NCI-H2227 (cell line): ENCODE results near the gene VEGFB.

Experiments used
- DNase-seq: peaks from one replicate; lab custom pipeline; 2025; ENCODE audit not compliant: unreplicated experiment; lab: John Stamatoyannopoulos, UW

Gene VEGFB, protein sequence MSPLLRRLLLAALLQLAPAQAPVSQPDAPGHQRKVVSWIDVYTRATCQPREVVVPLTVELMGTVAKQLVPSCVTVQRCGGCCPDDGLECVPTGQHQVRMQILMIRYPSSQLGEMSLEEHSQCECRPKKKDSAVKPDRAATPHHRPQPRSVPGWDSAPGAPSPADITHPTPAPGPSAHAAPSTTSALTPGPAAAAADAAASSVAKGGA

DNA sequence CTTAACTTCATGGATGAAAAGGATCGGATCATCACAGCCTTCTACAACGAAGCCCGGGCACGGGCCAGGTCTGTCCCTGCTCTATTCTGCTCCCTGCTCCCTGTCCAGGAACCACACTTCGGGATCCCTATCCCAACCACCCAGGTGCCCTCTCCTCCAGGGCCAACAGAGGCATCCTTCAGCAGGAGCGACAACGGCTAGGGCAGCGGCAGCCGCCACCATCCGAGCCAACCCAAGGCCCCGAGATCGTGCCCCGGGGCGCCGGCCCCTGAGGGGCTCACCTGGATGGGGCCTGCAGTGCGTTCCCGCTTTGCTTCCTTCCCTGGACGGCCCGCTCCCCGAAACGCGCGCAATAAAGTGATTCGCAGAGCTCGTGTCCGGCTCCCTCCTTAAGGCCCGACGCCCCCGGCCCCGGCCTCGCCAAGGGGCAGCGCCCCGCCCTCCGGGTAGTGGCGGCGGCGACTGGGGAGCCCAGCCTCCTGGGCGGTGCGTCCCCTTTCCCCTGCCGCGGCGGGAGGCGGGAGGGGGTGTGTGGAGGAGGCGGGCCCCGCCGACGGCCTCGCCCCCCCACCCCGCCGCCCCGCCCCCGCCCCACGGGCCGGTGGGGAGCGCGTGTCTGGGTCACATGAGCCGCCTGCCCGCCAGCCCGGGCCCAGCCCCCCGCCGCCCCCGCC is at the start of gene VEGFB:
Gene VEGFB, plus strand, starts transcription at position 672 of the 674 bp plus-strand sequence. CDS start 250 bp downstream, outside the sequence.
- peak; percentile 86 for DNase-seq

DNA sequence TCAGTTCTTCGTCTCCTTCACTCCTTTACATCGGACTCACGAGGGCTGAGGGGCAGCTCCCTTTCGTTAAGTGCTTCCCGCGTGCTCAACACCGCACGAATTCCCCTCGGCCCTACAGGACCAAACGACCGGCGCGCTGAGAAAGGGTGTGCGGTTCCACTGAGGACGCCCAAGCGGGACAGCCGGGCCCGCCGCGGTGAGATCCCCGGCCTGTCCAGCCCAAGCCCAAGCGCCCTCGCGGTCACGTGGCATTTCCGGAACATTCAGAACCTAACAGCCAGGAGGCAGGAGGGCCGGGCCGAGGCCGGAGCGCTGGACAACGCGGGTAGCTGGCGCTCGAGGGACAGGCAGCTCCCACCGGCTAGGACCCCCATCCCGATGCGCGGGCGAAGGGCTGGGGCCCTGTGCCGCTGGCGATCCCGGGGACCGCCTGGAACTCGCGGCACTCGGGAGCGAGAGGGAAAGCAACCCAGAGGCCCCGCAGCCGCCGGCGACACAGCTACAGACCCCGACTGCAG is 49.1 kb upstream of the VEGFB start:
- peak; percentile 89 for DNase-seq

DNA sequence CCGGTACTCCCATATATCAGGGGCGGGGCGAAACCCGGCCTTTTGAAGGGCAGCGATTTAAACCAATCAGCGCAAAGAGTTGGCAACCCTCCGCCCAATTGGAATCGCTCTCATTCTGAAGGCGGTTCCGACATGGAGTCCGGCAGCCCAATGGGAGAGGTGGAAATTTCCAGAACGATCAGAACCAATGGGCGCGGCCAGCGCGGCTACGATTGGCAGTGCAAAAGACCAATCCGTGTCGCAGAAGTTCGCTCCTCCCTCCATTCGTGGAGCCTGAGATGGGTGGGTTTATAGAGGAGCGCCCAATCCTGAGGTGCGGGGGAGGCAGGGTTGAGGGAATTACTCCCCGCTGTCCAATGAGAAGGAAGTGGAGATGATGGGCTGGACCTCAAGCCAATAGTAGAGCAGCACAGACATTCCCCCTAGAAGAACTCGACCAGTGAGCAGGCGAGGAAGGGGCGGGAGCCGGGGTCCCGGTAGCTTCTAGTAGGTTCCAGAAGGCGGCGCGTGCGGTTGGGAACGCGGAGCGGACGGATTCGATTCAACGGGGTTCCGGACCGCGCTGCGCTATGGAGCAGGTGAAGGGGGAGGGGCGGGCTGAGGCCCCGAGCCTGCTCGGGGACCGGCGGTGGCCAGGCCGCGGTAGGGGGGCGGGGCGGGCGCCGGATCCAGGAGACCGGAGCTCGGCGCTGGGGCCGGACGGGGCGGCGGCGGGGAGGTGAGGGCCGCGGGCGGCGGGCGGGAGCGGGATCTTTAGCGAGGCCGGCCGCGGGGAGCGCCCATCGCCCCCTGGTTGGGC is 48.5 kb upstream of the VEGFB start, which contains the start of gene STIP1:
Gene STIP1, plus strand, starts transcription at position 479 of the 799 bp plus-strand sequence. Its CDS starts 91 bp downstream, at position 570.
- peak; percentile 100 for DNase-seq

DNA sequence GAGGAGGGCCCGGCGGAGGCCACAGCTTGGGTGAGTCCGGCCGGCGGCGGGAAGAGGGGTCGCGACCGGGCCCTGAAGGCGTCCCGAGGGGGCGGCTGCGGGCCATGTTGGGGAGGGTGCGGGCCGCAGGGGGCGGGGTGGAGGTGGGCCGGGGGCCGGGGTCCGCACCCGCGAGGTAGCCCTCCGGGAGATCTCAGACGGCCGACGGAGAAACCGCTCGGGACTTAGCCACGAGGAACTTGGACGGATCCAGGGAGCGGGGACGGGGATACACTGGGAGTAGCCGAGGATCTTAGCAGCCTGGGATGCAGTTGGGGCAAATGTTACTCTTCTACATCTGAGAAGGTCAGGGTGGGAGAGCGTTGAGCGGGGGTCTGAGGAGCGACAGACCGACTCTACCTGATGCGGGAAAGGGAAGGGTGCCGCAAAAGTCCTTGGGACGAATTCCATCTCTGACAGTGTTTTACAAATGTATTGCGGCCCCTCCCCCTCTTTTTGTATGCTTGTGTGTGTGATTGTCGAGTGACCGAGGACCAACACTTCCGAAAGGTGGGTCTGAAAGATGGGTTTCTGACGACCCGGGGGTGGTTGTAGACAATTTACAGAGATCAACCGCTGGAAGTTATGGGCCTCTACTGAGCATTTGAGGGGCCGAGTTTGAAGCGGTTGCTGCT is 47.8 kb upstream of the VEGFB start:
- DNase-seq = peak; percentile 56

DNA sequence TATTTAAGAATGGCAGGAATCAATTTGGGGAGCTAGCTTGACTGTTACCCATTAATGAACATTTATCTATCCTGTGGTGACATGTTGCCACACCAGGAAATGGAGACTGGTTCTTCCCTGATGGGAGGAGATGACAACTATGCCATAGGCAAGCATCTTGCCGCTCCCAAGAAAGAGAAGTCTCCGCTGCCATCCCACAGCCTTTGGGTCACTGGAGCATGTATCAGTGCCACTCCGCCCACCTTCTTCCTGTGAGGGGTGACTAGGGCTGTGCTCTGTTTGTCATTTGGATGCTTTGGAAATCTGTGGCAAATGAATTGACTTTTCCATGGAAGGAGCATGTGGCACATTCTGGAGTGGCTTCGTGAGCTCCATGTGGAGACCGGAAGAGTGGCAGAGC is 42.0 kb upstream of the VEGFB start:
- no peak for DNase-seq

DNA sequence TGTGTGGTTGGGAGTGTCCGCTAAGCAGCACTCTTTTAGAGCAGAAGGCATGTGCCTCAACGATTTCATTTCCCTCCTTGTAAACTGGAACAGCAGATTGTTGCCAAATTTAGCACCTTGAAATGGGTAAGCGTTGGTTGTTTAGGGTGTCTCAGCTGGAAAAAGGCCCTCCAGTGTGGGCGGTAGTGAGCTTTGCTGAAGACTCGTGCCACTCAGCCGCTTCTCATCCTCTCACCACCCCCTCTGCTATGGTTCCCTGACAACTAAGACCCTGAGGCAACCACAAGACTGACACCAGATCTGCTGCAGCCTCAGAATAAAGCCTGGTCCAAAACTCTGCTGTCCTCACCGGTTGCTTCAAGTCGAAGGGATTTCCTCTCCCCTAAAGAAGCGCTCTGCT is 37.8 kb upstream of the VEGFB start:
- DNase-seq = no peak

DNA sequence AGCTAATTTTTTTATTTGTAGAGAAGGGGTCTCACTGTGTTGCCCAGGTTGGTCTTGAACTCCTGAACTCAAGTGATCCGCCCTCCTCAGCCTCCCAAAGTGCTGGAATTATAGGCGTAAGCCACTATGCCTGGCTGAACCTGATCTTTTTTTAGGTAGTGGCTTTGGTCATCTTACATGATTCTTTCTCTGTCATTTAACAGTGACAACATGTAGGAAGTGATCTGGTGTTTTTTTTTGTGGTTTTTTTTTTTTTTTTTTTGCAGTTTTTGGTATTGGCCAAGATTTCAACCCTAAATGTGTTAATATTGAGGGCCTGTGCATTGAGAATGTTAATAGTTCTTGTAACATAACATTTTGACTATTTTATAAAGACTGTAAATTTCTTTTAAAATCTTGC is 35.9 kb upstream of the VEGFB start:
- no peak for DNase-seq

DNA sequence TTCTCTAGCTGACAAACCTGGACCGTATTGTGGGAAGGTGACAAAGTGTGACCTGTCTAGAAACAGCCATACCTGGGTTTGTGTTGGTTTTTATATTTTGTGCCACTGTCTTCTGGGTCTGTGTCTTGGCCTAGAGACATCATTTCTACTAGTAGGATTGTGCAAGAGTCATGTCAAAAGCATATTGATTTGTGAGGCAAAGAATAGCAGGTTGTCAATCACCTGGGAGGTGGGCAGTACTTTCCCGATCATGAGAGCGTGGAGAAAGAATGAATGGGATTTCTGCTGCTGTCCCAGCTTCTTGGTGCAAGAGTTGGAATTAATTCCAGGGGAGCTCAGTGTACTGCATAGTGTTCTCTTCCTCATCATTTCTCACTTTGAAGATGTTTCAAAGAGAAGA is 32.8 kb upstream of the VEGFB start:
- DNase-seq = no peak

DNA sequence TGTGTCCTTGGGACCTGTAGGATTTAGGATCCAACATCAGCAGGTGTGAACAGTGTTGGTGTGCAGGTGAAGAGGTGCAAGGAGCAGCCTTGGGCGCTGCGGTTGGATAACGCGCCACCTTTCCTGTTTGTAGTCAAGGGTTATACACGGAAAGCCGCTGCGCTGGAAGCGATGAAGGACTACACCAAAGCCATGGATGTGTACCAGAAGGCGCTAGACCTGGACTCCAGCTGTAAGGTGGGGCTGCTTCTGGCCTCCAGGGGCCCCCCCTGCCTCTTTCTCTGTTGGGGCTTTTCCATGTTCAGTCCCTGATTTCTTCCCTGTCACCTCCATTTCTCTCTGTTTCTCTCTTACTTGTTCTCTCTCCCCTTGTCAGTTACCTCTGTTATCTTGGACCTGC is 31.4 kb upstream of the VEGFB start:
- no peak for DNase-seq

DNA sequence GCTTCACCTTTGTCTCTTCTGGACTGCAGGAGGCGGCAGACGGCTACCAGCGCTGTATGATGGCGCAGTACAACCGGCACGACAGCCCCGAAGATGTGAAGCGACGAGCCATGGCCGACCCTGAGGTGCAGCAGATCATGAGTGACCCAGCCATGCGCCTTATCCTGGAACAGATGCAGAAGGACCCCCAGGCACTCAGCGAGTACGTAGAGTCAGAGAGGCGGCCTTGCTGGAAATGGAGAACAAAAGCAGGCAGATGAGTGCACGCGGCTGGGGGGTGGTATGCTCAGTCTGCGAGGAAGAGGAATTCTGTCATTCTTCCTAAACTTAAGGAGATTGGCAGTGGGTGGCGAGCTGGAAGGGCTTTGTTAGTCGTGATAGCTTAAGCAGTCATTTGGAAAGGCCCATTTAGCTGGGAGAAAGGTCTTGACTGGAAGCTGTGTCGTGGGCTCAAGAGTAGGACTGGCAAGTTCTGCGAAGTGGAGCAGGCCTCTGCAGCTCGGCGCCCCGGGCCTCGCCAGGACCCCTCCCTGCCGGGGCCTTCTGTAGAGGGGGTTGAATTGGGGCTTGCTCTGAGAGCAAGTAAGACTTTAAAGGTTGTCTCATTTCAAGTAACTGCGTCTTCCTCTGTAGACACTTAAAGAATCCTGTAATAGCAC is 30.8 kb upstream of the VEGFB start:
- DNase-seq = no peak

DNA sequence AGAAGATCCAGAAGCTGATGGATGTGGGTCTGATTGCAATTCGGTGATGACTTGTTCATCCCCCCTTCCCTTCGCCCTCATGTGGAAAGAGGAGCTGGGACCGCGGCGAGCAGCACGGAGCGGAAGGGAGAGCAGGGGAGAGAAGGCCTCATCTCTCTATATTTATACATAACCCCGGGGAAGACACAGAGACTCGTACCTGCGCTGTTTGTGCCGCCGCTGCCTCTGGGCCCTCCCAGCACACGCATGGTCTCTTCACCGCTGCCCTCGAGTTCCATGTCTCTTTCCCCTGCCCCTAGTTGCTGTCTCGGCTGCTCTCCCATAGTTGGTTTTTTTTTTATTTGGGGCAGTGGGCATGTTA is 30.3 kb upstream of the VEGFB start:
- DNase-seq = no peak

DNA sequence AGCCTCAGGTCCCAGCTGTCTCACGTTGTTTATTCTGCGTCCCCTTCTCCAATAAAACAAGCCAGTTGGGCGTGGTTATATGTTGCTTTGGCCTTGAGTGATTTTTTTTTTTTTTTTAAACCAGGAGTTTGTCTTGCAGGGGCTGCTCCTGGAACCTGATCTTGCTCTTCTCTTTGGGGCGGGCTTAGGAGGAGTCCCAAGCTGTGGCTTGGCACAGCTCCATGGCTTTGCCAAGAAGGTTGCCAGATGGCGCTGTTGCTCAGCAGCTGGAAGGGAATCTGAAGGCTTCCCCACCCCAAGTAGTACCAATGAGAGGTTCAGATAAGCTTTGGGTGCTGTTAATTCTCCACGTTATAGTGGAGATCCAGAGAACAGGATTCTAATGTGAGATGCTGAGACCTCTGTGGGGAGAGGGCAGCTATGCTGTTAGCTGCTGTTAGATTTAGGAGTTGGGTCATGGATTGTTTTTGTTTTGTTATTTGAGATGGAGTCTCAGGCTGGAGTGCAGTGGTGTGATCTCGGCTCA is 29.9 kb upstream of the VEGFB start:
- DNase-seq = peak; percentile 88

DNA sequence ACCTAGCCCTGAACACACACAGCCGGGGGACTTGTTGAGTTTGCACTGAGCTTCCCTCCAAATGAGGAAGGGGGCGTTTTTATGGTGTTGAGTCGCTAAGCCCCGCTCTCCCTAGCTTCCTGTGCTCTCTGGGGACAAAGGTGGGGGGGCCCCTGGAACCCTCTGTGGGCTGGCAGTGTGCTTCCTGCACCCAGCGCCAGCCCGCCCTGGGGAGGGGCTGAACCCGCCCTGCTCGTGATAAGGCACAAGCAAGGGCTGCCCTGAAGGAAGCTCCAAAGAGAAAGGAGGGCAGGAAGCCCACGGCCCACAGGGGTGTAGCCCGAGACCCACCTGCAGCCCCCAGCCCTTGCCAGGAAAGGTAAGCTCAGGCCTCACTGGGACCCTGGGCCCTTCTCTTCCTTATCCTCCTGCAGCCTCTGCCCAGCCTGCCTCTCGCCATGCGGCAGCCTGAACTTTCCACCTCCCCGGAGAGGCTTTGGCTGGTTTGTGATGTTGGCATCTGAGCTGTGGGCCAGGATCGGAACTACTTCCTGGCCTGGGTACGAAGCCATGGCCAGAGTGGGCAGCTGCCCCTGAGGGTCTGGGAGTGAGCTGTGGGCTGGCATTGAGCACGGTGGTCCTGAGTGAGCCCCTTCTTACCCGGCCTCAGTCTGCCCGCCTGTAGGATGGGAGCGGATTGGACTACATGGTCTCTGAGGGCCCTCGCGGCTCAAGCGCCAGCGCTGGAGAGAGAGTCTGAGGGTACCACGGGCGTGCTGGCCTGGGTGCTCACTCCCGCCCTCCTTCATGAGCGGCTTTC is 27.7 kb upstream of the VEGFB start, which contains the start of gene FERMT3:
Gene FERMT3, plus strand, starts transcription at position 265 of the 799 bp plus-strand sequence. CDS start 644 bp downstream, outside the sequence.
- no peak for DNase-seq

DNA sequence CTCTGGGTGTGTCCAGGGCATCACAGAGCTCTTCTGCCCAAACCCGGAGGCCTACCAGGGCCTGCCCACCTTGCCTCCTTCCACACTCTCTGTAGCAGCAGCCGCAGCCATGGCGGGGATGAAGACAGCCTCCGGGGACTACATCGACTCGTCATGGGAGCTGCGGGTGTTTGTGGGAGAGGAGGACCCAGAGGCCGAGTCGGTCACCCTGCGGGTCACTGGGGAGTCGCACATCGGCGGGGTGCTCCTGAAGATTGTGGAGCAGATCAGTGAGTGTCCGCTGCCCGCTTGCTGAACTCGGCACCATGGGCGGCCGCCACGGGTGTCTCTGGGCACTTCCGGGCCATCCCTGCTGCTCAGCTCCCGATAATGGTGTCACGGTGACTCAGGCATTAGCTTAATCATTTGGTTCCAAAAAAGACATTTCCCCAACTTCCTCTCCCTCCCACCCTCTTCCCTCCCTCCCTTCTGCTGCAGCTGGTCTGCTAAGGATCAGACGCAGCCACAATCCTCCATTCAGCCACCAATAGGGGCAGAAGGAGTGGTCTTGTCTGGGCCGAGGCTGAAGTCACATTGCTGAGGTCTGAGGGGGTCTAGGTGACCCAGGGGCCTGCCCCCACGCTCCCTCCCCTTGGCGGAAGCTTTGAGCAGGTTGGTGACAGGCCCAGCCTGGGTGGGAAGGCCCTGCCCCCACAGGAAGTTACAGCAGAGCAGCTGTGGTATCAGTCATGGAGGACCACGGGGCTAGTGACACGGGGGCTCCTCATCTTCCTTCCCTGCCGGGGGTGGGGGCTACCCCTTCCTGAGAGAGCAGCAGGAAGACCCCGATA is 26.9 kb upstream of the VEGFB start:
- no peak for DNase-seq

DNA sequence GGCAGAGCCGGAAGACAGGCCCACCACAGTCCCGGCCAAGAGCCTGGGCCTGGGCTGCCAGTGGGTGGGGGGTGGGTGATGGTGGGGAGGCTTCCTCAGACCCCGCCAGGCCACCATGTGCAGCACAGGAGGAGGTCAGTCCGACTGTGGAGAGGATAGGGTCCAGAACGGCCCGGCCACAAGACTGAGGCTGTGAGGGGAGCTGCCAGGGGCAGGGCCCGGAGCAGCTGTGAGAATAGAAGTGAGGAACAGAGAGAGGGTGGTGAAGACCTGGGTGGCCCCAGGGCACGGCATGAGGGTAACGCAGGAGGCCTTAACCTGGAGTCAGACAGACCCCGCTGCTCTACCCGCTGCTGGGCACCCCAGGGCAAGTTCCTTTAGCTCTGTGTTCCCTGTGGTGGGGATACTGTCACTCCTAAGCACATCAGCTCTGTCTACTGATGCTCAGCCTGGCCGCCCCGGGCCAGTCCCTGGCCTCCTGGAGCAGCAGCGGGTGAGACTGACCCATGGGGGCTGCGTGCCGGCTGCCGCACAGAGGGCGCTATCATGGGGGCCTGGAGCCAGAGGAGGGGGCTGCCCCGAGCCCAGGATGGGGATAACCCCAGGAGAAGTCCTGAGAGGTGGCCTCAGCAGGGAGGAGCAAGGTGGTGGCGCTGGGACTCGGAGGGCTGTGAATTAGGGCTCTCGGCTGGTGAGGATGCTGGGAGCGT is 26.1 kb upstream of the VEGFB start:
- DNase-seq = no peak

DNA sequence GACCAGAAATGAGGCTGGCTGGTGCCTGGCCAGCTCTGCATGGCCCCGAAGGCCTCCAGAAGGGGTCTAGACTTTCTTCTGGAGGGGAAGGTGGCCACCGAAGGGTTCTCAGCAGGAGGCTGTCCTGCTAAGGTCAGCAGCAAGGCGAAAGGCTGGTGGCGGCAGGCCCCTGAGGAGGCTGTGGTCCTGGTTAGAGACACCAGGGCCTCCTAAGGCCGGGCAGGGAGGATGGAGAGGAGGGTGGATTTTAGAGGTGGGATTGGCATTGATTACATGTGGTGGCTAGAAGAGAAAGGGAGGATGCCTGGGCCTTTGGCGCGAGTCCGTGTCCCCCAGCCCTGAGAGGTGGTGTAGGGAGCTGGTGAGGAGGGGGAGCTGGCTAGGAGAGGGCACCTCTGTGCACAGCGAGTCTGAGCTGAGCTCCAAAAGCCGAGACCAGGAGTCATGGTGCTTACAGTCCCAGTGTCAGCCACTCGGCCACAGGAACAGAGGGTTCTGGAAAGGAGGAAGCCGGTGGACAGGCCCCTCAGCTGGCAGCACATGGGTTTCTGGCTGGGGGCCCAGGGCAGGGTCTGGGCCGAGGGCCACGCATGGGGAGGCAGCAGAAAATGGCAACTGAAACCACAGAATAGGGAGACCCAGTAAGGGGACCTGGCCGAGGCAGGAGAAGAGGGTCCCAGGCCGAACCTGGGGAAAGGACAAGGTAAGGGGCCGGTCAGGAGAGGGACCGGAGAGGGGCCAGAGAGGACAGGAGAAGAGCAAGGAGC is 25.4 kb upstream of the VEGFB start:
- no peak for DNase-seq

DNA sequence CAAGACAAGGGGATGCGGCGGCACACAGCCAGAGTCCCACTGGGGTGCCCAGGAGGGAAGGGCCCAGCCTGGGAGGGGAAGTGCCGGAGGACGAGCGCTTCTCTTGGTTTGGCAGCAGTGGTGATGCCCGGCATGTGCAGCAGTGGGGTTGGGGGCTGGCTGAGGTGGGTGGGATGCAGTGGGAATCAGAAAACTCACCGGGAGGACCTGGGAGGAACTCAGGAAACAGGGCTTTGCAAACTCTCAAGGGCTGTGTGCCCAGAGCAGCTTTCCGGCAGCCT is 24.9 kb upstream of the VEGFB start:
- DNase-seq = no peak
